ENCODE measurements around the gene CHST8.

Gene CHST8

GRCh38 chr19:33609353-33609752 is 12.4 kb upstream of the CHST8 start:
- TF ChIP-seq EZH2phosphoT487 (conservative IDR thresholded peaks at IDR 0.05; ENCODE audit: low read length) (no peak), CTCF (IDR thresholded peaks at IDR 0.05; ENCODE audit: insufficient read depth, low read length, poor library complexity, severe bottlenecking) (no peak)
- no peaks in the 10 kb centered on the region for H3K9me3 ChIP-seq (ENCODE audit: insufficient read depth, low read length)
- no peaks in the 10 kb centered on the region for H3K79me2 ChIP-seq (ENCODE audit: insufficient read depth, low read length)

GRCh38 chr19:33610588-33610987 is 11.2 kb upstream of the CHST8 start:
- Histone ChIP-seq H2AFZ (ENCODE audit: low read depth, low read length, severe bottlenecking) (no peak overlapping the region), H3K27ac (ENCODE audit: low read depth, low read length) (no peak overlapping the region), H4K20me1 (ENCODE audit: low read depth, low read length) (no peaks in the 10 kb centered on the region), H3K9ac (ENCODE audit: low read length) (no peak overlapping the region), H3K79me2 (ENCODE audit: insufficient read depth, low read length) (no peaks in the 10 kb centered on the region), H3K4me2 (ENCODE audit: low read depth, low read length, poor library complexity, severe bottlenecking) (no peak overlapping the region), H3K9me3 (ENCODE audit: insufficient read depth, low read length) (no peaks in the 10 kb centered on the region), H3K4me3 (ENCODE audit: insufficient read depth, low read length, poor library complexity, severe bottlenecking) (no peak overlapping the region), H3F3A (ENCODE audit: insufficient read depth) (no peaks in the 10 kb centered on the region), H3K27me3 (ENCODE audit: low read length) (no peaks in the 10 kb centered on the region), H3K36me3 (ENCODE audit: low read length) (no peaks in the 10 kb centered on the region), H3K9me2 (replicated peaks; ENCODE audit: insufficient read depth, low read length) (no peaks in the 10 kb centered on the region)
- TF ChIP-seq CTCF (IDR thresholded peaks at IDR 0.05; ENCODE audit: insufficient read depth, low read length, poor library complexity, severe bottlenecking) (no peak), EZH2phosphoT487 (conservative IDR thresholded peaks at IDR 0.05; ENCODE audit: low read length) (no peak)

More at GRCh38 chr19:33609353-33609752, 12.4 kb upstream of the CHST8 start:
- Histone ChIP-seq H3K4me2 (ENCODE audit: low read depth, low read length, poor library complexity, severe bottlenecking) (no peak overlapping the region), H3K27me3 (ENCODE audit: low read length) (no peaks in the 10 kb centered on the region), H4K20me1 (ENCODE audit: low read depth, low read length) (no peaks in the 10 kb centered on the region), H2AFZ (ENCODE audit: low read depth, low read length, severe bottlenecking) (no peak overlapping the region), H3K36me3 (ENCODE audit: low read length) (no peaks in the 10 kb centered on the region), H3K4me3 (ENCODE audit: insufficient read depth, low read length, poor library complexity, severe bottlenecking) (no peak overlapping the region), H3K9me2 (replicated peaks; ENCODE audit: insufficient read depth, low read length) (no peaks in the 10 kb centered on the region), H3F3A (ENCODE audit: insufficient read depth) (no peaks in the 10 kb centered on the region), H3K9ac (ENCODE audit: low read length) (no peak overlapping the region), H3K27ac (ENCODE audit: low read depth, low read length) (no peak overlapping the region)

- Histone ChIP-seq H3K79me2 (ENCODE audit: insufficient read depth, low read length) (no peaks in the 10 kb centered on the region), H3K4me2 (ENCODE audit: low read depth, low read length, poor library complexity, severe bottlenecking) (no peak overlapping the region), H3K9me3 (ENCODE audit: insufficient read depth, low read length) (no peaks in the 10 kb centered on the region), H3K4me3 (ENCODE audit: insufficient read depth, low read length, poor library complexity, severe bottlenecking) (no peak overlapping the region), H2AFZ (ENCODE audit: low read depth, low read length, severe bottlenecking) (no peak overlapping the region), H3K9me2 (replicated peaks; ENCODE audit: insufficient read depth, low read length) (no peaks in the 10 kb centered on the region), H3K9ac (ENCODE audit: low read length) (no peak overlapping the region), H3K27ac (ENCODE audit: low read depth, low read length) (no peak overlapping the region), H3F3A (ENCODE audit: insufficient read depth) (no peaks in the 10 kb centered on the region), H4K20me1 (ENCODE audit: low read depth, low read length) (no peaks in the 10 kb centered on the region), H3K36me3 (ENCODE audit: low read length) (no peaks in the 10 kb centered on the region), H3K27me3 (ENCODE audit: low read length) (no peaks in the 10 kb centered on the region)
- TF ChIP-seq EZH2phosphoT487 (conservative IDR thresholded peaks at IDR 0.05; ENCODE audit: low read length) (no peak), CTCF (IDR thresholded peaks at IDR 0.05; ENCODE audit: insufficient read depth, low read length, poor library complexity, severe bottlenecking) (no peak)
Measured at GRCh38 chr19:33612928-33613619, 8.7 kb upstream of the CHST8 start.
